Pancreas (tissue), 10 donors: ENCODE data around the gene CCR5. TPM values are rescaled to one million over a fixed set of nuclear protein-coding genes. Genes with fewer than 3 reads are reported as not detected.
A peak's percentile ranks its signal among the peaks of the same experiment; 100 is the strongest.

Source experiments
- ATAC-seq, 4 donors: fragments of 200-7000 bp; cut with Tn5 transposase; one replicate each; pipeline versions ENCODE4 v1.8.0 to v1.9.1; 2020; ENCODE audit warnings: mild to moderate bottlenecking in 4 of 4, moderate library complexity in 4 of 4
- DNase-seq, 6 donors: peaks; one replicate each; pipeline ENCODE4 v3.0.0-alpha.2; 2020
- FAIRE-seq: peaks from 2 replicates; lab custom pipeline; 2012; peaks lifted over from hg19 to GRCh38; lab: Jason Lieb, UNC
- H3K27ac ChIP-seq, 4 donors: fragments of 200-600 bp; sonication (generic); 1 replicate in 3 of 4; 2 replicates in 1 of 4; pipeline versions ENCODE4 v1.5.0 to v1.8.0; 2020
- H3K27me3 ChIP-seq, 4 donors: fragments of 200-600 bp; one replicate each; pipeline ENCODE4 v1.8.0; 2021
- H3K36me3 ChIP-seq, 3 donors: fragments of 200-600 bp; sonication (generic) in 1 of 3; one replicate each; pipeline versions ENCODE4 v1.5.0 to v1.8.0; 2020 to 2021
- H3K4me1 ChIP-seq, 3 donors: fragments of 200-600 bp; one replicate each; pipeline ENCODE4 v1.8.0; 2021
- H3K4me3 ChIP-seq, 4 donors: fragments of 200-600 bp; sonication (generic) in 2 of 4; one replicate each; pipeline versions ENCODE4 v1.5.0 to v1.8.0; 2020 to 2021
- H3K9me3 ChIP-seq, 4 donors: fragments of 200-600 bp; one replicate each; pipeline ENCODE4 v1.8.0; 2021
- WGBS, 2 donors: extraction: QIAGEN DNeasy Blood & Tissue Kit; methylation state at CpG; one replicate each; pipeline ENCODE4 v1.1.7; 2013; 5-methylcytosine and 5-hydroxymethylcytosine counted together
- intact Hi-C, 3 donors: fragments of 100-400 bp; cut with DNase I; formaldehyde crosslinking; loops; one replicate each; pipeline versions ENCODE4 v1.11.1 to v1.14.2; 2022
- polyA plus RNA-seq, 2 donors: library from polyadenylated mRNA; stranded (reverse); fragments of 200-250 nt; gene quantifications; one replicate each; pipeline ENCODE4 v1.2.3, GENCODE V29; 2013
- total RNA-seq, 6 donors: library from RNA; stranded (reverse); fragmentation: NEBNext Ultra II Directional in 4 of 6; extraction: Animal tissue kit (Norgen Biotek cat#: 25700) in 4 of 6; gene quantifications; one replicate each; pipeline versions ENCODE4 v1.2.1 to v1.2.4, GENCODE V29; 2021 to 2023
- TF ChIP-seq, protein P1 (sequence below), 4 donors: fragments of 200-600 bp; sonication (generic) in 3 of 4; IDR thresholded peaks; one replicate each; pipeline versions ENCODE4 v1.5.0 to v1.8.0; 2021; ENCODE audit warnings: antibody characterized with exemption in 4 of 4
- donor health status: healthy with polysubstance abuse.
- donor health status: DM: no; HTN: no; CAD: no; lungs with moderate emphysema.
- donor health status: DM: no; HTN: no; CAD: no.
- donor health status: control.
- donor health status: control.
- donor health status: Bipolar disorder and iron deficiency.
- donor health status: DM: yes; HTN: yes; CAD: no.
- donor health status: DM: no; HTN: no; CAD: no.
- donor health status: DM: no; HTN: no; CAD: no.
- donor health status: DM: yes; HTN: yes; CAD: no.

The CCR5 gene
- total and polyA plus RNA-seq, 8 donors = 0.12 to 2.0 (median 0.29) TPM

DNA sequence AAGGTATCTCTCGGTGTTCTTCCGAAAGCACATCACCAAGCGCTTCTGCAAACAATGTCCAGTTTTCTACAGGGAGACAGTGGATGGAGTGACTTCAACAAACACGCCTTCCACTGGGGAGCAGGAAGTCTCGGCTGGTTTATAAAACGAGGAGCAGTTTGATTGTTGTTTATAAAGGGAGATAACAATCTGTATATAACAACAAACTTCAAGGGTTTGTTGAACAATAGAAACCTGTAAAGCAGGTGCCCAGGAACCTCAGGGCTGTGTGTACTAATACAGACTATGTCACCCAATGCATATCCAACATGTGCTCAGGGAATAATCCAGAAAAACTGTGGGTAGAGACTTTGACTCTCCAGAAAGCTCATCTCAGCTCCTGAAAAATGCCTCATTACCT, 12.3 kb upstream of the CCR5 start:
- Histone ChIP-seq H3K27me3 (no peaks in the 10 kb centered on the region), H3K27ac (no peak overlapping the region), H3K4me3 (no peak overlapping the region), H3K9me3 (no peaks in the 10 kb centered on the region), H3K36me3 (no peaks in the 10 kb centered on the region), H3K4me1 (no peaks in the 10 kb centered on the region)
- TF ChIP-seq, protein P1, sequence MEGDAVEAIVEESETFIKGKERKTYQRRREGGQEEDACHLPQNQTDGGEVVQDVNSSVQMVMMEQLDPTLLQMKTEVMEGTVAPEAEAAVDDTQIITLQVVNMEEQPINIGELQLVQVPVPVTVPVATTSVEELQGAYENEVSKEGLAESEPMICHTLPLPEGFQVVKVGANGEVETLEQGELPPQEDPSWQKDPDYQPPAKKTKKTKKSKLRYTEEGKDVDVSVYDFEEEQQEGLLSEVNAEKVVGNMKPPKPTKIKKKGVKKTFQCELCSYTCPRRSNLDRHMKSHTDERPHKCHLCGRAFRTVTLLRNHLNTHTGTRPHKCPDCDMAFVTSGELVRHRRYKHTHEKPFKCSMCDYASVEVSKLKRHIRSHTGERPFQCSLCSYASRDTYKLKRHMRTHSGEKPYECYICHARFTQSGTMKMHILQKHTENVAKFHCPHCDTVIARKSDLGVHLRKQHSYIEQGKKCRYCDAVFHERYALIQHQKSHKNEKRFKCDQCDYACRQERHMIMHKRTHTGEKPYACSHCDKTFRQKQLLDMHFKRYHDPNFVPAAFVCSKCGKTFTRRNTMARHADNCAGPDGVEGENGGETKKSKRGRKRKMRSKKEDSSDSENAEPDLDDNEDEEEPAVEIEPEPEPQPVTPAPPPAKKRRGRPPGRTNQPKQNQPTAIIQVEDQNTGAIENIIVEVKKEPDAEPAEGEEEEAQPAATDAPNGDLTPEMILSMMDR (IDR thresholded peaks at IDR 0.05) = no peak
- no peak for DNase-seq
- no peak for FAIRE-seq
- intact Hi-C loops = no loop called here
- WGBS, 2 donors = 70 to 81% methylated on average over 6 of the region's 6 CpGs
- no peak for ATAC-seq

DNA sequence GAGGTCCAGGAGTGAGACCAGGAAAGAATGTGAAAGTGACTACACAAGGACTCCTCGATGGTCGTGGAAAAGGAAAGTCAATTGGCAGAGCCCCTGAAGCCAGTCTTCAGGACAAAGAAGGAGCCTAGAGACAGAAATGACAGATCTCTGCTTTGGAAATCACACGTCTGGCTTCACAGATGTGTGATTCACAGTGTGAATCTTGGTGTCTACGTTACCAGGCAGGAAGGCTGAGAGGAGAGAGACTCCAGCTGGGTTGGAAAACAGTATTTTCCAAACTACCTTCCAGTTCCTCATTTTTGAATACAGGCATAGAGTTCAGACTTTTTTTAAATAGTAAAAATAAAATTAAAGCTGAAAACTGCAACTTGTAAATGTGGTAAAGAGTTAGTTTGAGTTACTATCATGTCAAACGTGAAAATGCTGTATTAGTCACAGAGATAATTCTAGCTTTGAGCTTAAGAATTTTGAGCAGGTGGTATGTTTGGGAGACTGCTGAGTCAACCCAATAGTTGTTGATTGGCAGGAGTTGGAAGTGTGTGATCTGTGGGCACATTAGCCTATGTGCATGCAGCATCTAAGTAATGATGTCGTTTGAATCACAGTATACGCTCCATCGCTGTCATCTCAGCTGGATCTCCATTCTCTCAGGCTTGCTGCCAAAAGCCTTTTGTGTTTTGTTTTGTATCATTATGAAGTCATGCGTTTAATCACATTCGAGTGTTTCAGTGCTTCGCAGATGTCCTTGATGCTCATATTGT, 10.8 kb upstream of the CCR5 start:
- Histone ChIP-seq H3K27me3 (no peaks in the 10 kb centered on the region), H3K4me1 (no peaks in the 10 kb centered on the region), H3K36me3 (no peaks in the 10 kb centered on the region), H3K27ac (no peak overlapping the region), H3K9me3 (no peaks in the 10 kb centered on the region), H3K4me3 (no peak overlapping the region)
- peak in 1 of 4 donors; percentile 29 for ATAC-seq
- TF ChIP-seq, protein P1 (IDR thresholded peaks at IDR 0.05) = no peak
- DNase-seq = no peak
- 55 to 64% methylated on average over 11 of the region's 11 CpGs for WGBS, 2 donors
- intact Hi-C loops = no loop called here
- FAIRE-seq = no peak

DNA sequence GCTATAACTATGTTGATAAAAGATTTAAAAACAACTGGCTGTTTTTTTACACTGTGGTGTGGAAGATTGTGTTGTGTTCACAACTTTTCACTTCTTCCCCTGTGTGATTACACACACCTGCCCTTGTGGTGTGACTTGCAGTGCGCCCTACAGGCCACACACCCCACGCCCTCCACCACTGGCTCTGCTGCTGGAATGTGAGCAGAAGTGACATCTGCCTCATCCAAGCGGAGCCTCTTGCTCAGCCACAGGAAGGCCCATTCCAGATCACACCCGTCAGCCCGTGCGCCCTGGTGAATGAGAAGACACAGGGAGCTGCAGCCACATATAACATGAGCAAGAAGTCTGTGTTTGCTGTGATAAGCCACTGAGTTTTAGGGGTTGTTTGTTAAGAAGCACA, 9.8 kb upstream of the CCR5 start:
- Histone ChIP-seq H3K4me1 (no peaks in the 10 kb centered on the region), H3K4me3 (no peak overlapping the region), H3K27me3 (no peaks in the 10 kb centered on the region), H3K27ac (no peak overlapping the region), H3K36me3 (no peaks in the 10 kb centered on the region), H3K9me3 (no peaks in the 10 kb centered on the region)
- WGBS, 2 donors = 81 to 84% methylated on average over 6 of the region's 6 CpGs
- ATAC-seq (no peak), FAIRE-seq (no peak), DNase-seq (no peak)
- intact Hi-C loops = no loop called here
- TF ChIP-seq, protein P1 (IDR thresholded peaks at IDR 0.05) = no peak

DNA sequence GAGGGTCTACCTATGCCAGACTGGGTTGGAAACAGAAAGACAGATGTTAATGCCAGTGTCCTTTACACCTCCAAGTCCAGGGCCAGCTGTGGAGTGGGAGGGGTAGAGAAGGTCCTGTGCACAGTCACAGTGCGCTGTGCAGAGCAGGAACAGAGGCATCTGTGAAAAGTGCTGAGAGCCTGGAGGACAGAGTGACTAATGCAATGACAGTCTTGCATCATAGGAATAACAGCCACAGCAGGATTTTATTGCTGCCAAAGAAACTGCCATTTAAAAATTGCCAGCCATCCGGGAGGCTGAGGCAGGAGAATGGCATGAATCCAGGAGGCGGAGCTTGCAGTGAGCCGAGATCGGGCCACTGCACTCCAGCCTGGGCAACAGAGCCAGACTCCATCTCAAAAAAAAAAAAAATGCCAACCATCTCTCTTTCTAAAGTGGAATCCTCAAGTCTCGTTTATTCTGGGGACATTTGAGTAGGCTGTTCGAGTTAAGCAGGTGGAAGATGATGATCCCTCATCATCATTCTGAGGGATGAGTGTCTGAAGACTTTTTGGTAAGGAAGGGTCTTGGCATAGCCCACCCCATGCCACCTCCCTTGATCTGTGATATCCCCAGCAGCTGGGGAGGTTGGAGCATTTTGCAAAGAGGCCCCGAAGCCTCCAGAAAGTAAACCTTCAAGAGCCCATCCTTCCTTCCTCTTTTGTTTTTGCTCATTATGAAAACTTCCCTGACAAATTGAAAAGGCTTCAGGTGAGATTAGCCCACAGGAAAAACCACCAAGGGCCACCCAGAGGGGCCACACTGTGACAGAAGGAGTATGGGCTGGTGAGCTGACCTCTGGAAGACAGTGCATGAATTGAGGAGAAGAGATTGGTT, 9.1 kb upstream of the CCR5 start:
- 60 to 76% methylated on average over 8 of the region's 8 CpGs for WGBS, 2 donors
- H3K9me3 ChIP-seq = no peaks in the 10 kb centered on the region
- H3K27me3 ChIP-seq = no peaks in the 10 kb centered on the region
- FAIRE-seq (no peak), DNase-seq (no peak), ATAC-seq (peak in 2 of 4 donors; percentile 72 to 82)
- no peak overlapping the region for H3K4me3 ChIP-seq
- intact Hi-C loops = no loop called here
- no peaks in the 10 kb centered on the region for H3K4me1 ChIP-seq
- no peak overlapping the region for H3K27ac ChIP-seq
- TF ChIP-seq, protein P1 (IDR thresholded peaks at IDR 0.05) = no peak
- H3K36me3 ChIP-seq = no peaks in the 10 kb centered on the region
